ENCODE results near the gene AOPEP. TPM values are rescaled to one million over a fixed set of nuclear protein-coding genes. Genes with fewer than 3 reads are reported as not detected.

Gene AOPEP
- polyA plus RNA-seq, 1 donor = 44.3 TPM

DNA sequence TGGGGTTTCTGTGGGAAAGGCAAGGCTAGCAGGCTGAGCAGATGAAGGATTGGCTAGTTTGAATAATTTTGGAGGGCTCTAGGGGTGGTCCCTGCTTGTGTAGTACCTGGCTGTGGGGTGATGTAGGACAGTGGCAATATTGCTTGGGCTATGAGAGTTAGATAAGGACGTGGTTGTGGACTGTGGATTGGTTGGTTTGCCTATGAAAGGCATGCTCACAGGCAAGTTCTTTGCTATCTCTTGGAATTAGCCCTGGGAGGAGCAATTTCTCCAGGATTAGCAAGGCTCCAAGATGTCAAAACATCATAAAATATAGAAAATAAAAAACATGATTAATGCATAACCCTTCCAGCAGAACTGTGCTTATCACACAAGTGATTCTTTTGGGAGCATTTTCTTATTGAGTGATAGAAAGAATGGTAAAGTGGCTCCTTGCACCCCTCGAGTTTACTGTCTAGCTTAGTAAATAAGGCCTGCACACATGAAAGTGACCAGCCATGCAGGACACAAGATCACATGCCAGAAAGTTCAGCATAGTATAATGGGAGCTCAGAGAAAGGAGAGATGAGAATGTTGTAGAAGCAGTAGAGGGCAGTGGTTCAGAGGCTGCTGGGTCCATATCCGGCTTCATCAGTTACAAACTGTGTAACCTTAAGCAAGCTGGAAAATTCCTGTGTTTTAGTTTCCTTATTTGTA is 13.8 kb downstream of the AOPEP start:
- WGBS (ENCODE audit: insufficient coverage, low lambda C conversion rate) = no CpG with 5 or more reads among the region's 3 CpGs
- DNase-seq = peak; percentile 45 to 64
- peak overlapping the region; percentile 67 for H3K27ac ChIP-seq (ENCODE audit: low read length)

DNA sequence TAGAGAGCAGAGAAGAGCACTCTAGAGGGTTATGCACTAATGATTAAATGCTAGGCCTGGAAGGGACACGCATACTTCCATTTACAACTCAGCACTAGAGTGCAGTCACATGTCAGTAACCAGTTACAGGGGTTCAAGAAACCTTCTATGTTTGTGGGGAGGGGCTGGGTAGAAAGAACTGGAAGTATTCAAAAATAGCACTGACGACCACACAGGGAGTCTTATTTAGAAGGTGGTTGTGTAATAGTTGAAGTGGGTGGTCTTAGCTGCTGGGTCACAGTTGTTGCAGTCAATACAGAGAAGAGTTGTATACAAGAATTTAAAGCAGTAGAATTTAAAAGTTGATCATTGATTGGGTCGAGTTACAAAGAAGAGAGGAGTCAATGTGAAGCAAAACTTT is 15.4 kb downstream of the AOPEP start:
- no peak overlapping the region for H3K4me3 ChIP-seq (ENCODE audit: low read length)
- DNase-seq = peak; percentile 26 to 57
- H3K4me1 ChIP-seq (ENCODE audit: control insufficient read depth, insufficient read depth, low read length) = peaks cover 12% of the 10 kb centered on the region
- H3K9me3 ChIP-seq (ENCODE audit: control insufficient read depth, low read depth, low read length) = no peaks in the 10 kb centered on the region
- peaks cover 4% of the 10 kb centered on the region for H3K36me3 ChIP-seq (ENCODE audit: control insufficient read depth, insufficient read depth, low read length)
- WGBS (ENCODE audit: insufficient coverage, low lambda C conversion rate) = 38% methylated on average over 1 of the region's 3 CpGs
- no peaks in the 10 kb centered on the region for H3K27me3 ChIP-seq (ENCODE audit: control insufficient read depth, insufficient read depth, low read length)
- H3K27ac ChIP-seq (ENCODE audit: low read length) = peak overlapping the region; percentile 12

More for the DNA sequence above, 13.8 kb downstream of the AOPEP start:
- Histone ChIP-seq H3K36me3 (ENCODE audit: control insufficient read depth, insufficient read depth, low read length) (peaks cover 4% of the 10 kb centered on the region), H3K9me3 (ENCODE audit: control insufficient read depth, low read depth, low read length) (no peaks in the 10 kb centered on the region), H3K27me3 (ENCODE audit: control insufficient read depth, insufficient read depth, low read length) (no peaks in the 10 kb centered on the region), H3K4me3 (ENCODE audit: low read length) (no peak overlapping the region), H3K4me1 (ENCODE audit: control insufficient read depth, insufficient read depth, low read length) (peaks cover 7% of the 10 kb centered on the region)

DNA sequence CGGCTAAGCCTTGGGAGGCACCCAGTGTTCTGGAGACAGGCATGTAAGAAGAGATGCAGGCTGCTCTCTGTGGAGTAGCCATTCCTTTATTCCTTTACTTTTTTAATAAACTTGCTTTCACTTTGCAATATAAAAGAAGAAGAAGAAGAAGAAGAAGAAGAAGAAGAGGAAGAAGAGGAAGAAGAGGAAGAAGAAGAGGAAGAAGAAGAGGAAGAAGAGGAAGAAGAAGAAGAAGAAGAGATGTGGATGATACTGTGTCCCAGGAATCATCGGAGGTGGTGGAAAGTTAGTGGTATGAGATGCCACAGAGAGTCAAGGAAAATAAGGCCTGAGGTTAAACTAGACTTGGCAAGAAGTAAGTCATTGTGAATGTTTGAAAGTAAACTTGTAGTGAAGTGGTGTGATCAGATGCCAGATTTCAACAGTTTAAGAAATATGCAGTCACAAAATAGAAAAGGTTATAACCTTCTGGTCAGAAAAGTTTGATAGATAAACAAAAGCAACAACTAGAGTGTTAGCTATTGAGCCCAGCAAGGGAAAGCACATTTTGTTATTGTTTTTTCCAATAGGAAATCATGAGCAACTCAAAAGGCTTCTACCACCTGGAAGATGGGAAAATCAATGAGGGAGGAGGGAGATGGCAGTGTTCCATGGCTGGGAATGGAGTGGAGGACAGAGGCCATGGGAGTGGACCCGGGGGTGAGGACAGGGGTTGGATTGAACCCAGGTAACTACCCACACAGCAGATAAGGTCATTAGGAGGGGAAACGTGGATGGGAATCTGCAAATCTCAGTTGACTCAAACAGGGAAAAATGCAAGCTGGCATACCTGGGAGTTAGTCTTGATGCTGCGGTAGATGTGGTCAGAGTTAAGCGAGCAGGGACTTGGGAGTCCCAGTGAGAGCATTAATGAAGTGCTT is 16.8 kb downstream of the AOPEP start:
- WGBS (ENCODE audit: insufficient coverage, low lambda C conversion rate) = 57% methylated on average over 1 of the region's 6 CpGs

DNA sequence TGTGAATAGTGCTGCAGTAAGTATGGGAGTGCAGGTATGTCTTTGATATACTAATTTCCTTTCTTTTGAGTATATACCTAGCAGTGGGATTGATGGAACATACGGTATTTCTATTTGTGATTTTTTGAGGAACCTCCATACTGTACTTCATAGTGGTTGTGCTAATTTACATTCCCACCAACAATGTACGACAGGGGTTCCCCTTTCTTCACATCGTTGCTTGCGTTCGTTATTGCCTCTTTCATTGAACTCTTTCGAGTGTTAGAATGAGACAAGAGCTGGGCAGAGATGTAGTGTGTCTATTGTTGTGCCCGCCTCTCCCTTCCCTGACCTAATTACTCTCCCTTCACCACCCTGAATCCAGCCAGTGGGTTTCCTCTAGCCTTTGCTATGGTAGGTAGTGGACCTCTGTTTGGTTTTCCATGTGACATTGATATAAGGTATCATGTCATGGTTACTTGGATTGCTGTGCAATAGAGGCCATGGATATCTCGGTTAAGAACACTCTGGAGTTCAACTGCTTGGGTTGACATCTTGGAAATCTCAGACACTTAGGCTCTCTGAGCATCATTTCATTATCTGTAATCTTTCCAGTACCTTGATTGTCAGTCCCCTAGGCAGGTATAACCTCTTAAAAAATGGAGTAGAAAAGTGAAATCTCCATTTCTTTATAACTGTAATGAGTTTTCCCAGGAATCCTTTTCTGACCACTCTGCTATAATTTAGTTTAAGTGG is 19.5 kb downstream of the AOPEP start:
- Histone ChIP-seq H3K27ac (ENCODE audit: low read length) (peak overlapping the region; percentile 11), H3K36me3 (ENCODE audit: control insufficient read depth, insufficient read depth, low read length) (peaks cover 8% of the 10 kb centered on the region), H3K9me3 (ENCODE audit: control insufficient read depth, low read depth, low read length) (peaks cover 6% of the 10 kb centered on the region), H3K27me3 (ENCODE audit: control insufficient read depth, insufficient read depth, low read length) (no peaks in the 10 kb centered on the region), H3K4me1 (ENCODE audit: control insufficient read depth, insufficient read depth, low read length) (peaks cover 5% of the 10 kb centered on the region), H3K4me3 (ENCODE audit: low read length) (no peak overlapping the region)
- no peak for DNase-seq
- 95% methylated on average over 4 of the region's 8 CpGs for WGBS (ENCODE audit: insufficient coverage, low lambda C conversion rate)

More for the DNA sequence above, 16.8 kb downstream of the AOPEP start:
- Histone ChIP-seq H3K4me1 (ENCODE audit: control insufficient read depth, insufficient read depth, low read length) (peaks cover 12% of the 10 kb centered on the region), H3K27me3 (ENCODE audit: control insufficient read depth, insufficient read depth, low read length) (no peaks in the 10 kb centered on the region), H3K9me3 (ENCODE audit: control insufficient read depth, low read depth, low read length) (no peaks in the 10 kb centered on the region), H3K36me3 (ENCODE audit: control insufficient read depth, insufficient read depth, low read length) (peaks cover 4% of the 10 kb centered on the region), H3K27ac (ENCODE audit: low read length) (no peak overlapping the region), H3K4me3 (ENCODE audit: low read length) (no peak overlapping the region)
- DNase-seq = no peak

DNA sequence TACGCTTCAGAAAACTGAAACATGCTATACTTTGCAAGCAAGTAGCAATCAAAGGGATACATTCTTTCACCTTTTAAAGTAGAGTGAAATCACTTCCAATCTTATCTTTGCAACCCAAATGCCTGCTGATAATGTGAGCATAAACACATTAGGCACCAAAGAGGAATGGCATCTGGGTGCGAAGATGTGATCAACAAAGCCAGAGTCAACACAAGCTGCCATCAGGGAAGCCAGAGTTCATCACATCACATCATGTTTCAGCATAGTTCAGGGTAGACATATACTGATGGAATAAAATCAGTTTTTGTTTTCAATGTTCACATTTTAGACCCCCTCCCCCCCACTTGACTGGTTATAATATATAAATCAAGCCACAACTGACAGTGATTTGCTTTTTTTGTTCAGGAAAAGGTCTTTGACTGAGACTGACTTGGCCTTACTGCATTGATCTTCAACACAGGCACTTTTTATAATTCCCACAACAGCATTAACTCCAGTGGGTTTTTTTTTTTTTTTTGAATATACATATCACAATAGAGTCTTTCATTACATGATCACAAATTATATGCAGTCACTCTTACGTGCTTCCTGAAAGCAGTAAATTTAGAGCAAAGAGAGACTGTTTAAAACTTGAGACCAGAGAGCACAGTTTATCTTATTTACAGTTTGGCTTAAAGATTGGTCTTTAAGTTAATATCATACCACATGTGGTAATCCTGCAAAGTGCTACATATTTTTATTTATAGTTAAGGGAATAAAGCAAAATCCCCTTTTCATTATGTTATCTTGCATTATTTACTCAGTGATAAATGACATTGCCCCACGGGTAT is 20.3 kb downstream of the AOPEP start:
- H3K27ac ChIP-seq (ENCODE audit: low read length) = peak overlapping the region; percentile 11
- peaks cover 4% of the 10 kb centered on the region for H3K4me1 ChIP-seq (ENCODE audit: control insufficient read depth, insufficient read depth, low read length)
- no peak overlapping the region for H3K4me3 ChIP-seq (ENCODE audit: low read length)
- WGBS (ENCODE audit: insufficient coverage, low lambda C conversion rate) = 40% methylated on average over 1 of the region's 4 CpGs
- H3K27me3 ChIP-seq (ENCODE audit: control insufficient read depth, insufficient read depth, low read length) = no peaks in the 10 kb centered on the region
- peaks cover 8% of the 10 kb centered on the region for H3K36me3 ChIP-seq (ENCODE audit: control insufficient read depth, insufficient read depth, low read length)
- no peak for DNase-seq
- peaks cover 6% of the 10 kb centered on the region for H3K9me3 ChIP-seq (ENCODE audit: control insufficient read depth, low read depth, low read length)

DNA sequence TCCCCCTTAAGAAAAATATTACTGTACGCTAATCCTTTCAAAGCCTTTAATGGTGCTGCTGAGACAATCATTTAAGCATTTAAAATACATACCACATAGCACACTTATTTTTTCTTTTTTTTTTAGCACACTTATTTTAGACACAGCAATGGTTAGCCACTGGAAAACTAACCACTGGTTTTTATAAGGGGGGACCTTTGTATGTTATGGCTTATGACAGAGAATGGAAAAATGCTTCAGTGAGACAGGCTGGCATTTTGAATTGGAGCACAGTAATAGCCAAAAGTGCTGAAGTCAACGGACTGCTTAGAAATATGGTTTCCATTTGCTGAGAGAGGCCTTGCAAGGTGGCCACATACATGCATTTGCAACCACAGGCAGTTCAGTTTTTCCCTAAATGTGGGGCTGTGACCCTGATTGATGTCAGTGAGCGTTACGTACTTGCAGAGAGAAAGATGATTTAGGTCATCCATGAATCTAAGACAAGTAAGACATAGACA is 28.5 kb downstream of the AOPEP start:
- Histone ChIP-seq H3K27me3 (ENCODE audit: control insufficient read depth, insufficient read depth, low read length) (no peaks in the 10 kb centered on the region), H3K9me3 (ENCODE audit: control insufficient read depth, low read depth, low read length) (no peaks in the 10 kb centered on the region), H3K36me3 (ENCODE audit: control insufficient read depth, insufficient read depth, low read length) (peaks cover 7% of the 10 kb centered on the region), H3K27ac (ENCODE audit: low read length) (no peak overlapping the region), H3K4me1 (ENCODE audit: control insufficient read depth, insufficient read depth, low read length) (no peaks in the 10 kb centered on the region), H3K4me3 (ENCODE audit: low read length) (no peak overlapping the region)
- WGBS (ENCODE audit: insufficient coverage, low lambda C conversion rate) = 100% methylated on average over 1 of the region's 4 CpGs
- DNase-seq = no peak

DNA sequence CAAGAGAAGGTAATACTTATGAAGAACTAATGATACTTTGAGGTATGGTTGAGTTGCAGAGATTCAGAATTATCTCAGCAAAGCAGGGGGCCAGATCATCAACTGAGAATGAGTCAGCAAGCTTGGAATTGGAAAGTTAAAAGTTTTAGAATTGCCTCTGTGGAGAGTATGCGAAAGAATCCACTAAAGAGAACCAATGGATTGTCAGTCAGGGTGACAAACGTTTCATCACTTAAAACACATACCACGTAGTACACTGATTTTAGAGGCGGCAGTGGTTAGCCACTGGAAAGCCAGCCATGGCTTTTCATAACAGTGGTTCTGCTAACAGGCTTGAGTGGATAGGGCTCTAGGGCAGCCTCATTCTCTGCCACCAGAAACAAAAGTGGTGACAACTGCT is 30.7 kb downstream of the AOPEP start:
- no peaks in the 10 kb centered on the region for H3K9me3 ChIP-seq (ENCODE audit: control insufficient read depth, low read depth, low read length)
- H3K27ac ChIP-seq (ENCODE audit: low read length) = no peak overlapping the region
- WGBS (ENCODE audit: insufficient coverage, low lambda C conversion rate) = no CpG with 5 or more reads among the region's 4 CpGs
- peaks cover 19% of the 10 kb centered on the region for H3K36me3 ChIP-seq (ENCODE audit: control insufficient read depth, insufficient read depth, low read length)
- no peaks in the 10 kb centered on the region for H3K4me1 ChIP-seq (ENCODE audit: control insufficient read depth, insufficient read depth, low read length)
- H3K4me3 ChIP-seq (ENCODE audit: low read length) = no peak overlapping the region
- DNase-seq = no peak
- H3K27me3 ChIP-seq (ENCODE audit: control insufficient read depth, insufficient read depth, low read length) = no peaks in the 10 kb centered on the region

DNA sequence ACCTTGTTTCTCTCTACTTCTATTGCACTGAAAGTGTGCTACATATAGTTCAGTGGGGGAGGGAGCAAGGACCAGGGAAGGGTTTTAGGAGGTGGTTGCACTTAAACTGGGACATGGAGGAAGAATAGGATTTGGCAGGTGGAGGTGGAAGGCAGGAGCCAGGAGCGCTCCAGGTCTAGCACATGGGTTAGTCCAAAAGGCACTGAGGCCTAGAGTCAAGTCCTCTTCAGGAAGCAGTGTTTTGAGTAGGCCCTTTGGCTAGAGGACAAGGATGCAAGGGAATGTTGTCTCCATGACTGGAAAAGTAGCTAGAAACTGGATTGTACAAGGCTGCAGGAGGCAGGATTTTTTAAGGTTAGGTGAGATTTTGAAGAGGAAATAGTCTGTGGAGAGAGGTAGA is 31.5 kb downstream of the AOPEP start:
- no peak overlapping the region for H3K27ac ChIP-seq (ENCODE audit: low read length)
- H3K4me3 ChIP-seq (ENCODE audit: low read length) = no peak overlapping the region
- WGBS (ENCODE audit: insufficient coverage, low lambda C conversion rate) = no CpG with 5 or more reads among the region's 1 CpG
- H3K27me3 ChIP-seq (ENCODE audit: control insufficient read depth, insufficient read depth, low read length) = no peaks in the 10 kb centered on the region
- H3K36me3 ChIP-seq (ENCODE audit: control insufficient read depth, insufficient read depth, low read length) = peaks cover 19% of the 10 kb centered on the region
- no peaks in the 10 kb centered on the region for H3K9me3 ChIP-seq (ENCODE audit: control insufficient read depth, low read depth, low read length)
- DNase-seq = no peak
- H3K4me1 ChIP-seq (ENCODE audit: control insufficient read depth, insufficient read depth, low read length) = no peaks in the 10 kb centered on the region

DNA sequence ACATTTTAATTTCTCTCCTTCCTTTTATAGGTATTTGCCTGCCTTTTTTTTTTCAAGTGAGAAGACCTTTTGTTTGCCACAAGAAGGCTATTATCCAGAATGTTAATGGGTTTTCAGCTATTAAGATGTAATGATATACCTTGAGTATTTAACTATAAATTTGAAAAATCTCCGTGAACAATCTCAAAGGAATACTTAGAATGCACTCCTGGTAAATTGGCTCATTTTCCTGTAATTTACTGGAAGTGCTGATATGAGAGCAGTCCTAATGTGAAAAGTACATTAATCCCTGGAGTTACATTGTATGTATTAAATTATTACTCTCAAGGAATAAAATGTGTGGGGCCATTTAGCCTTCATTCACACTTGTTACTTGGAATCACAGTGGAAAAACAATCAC is 32.4 kb downstream of the AOPEP start:
- DNase-seq = no peak
- H3K27ac ChIP-seq (ENCODE audit: low read length) = no peak overlapping the region

More for the DNA sequence above, 32.4 kb downstream of the AOPEP start:
- no CpG with 5 or more reads among the region's 1 CpG for WGBS (ENCODE audit: insufficient coverage, low lambda C conversion rate)
- Histone ChIP-seq H3K9me3 (ENCODE audit: control insufficient read depth, low read depth, low read length) (no peaks in the 10 kb centered on the region), H3K36me3 (ENCODE audit: control insufficient read depth, insufficient read depth, low read length) (peaks cover 19% of the 10 kb centered on the region), H3K27me3 (ENCODE audit: control insufficient read depth, insufficient read depth, low read length) (no peaks in the 10 kb centered on the region), H3K4me1 (ENCODE audit: control insufficient read depth, insufficient read depth, low read length) (no peaks in the 10 kb centered on the region), H3K4me3 (ENCODE audit: low read length) (no peak overlapping the region)

Measured in large intestine (tissue), 3 donors.